Upper lobe of right lung (tissue), 1 donor: ENCODE results near the gene CHCHD6. TPM values are rescaled to one million over a fixed set of nuclear protein-coding genes. Genes with fewer than 3 reads are reported as not detected.

ENCODE experiments used
- ATAC-seq: fragments of 200-7000 bp; cut with Tn5 transposase; one replicate; pipeline ENCODE4 v1.9.1; 2020; ENCODE audit warnings: mild to moderate bottlenecking, moderate library complexity
- DNase-seq: peaks from one replicate; pipeline ENCODE4 v3.0.0-alpha.2; 2020
- H3K27ac ChIP-seq: fragments of 200-600 bp; one replicate; pipeline ENCODE4 v1.8.0; 2022
- H3K27me3 ChIP-seq: fragments of 200-600 bp; one replicate; pipeline ENCODE4 v1.8.0; 2022; ENCODE audit warnings: mild to moderate bottlenecking
- H3K36me3 ChIP-seq: fragments of 200-600 bp; one replicate; pipeline ENCODE4 v1.8.0; 2022
- H3K4me1 ChIP-seq: fragments of 200-600 bp; one replicate; pipeline ENCODE4 v1.8.0; 2022
- H3K4me3 ChIP-seq: fragments of 200-600 bp; one replicate; pipeline ENCODE4 v1.8.0; 2022; ENCODE audit warnings: mild to moderate bottlenecking
- H3K9me3 ChIP-seq: fragments of 200-600 bp; one replicate; pipeline ENCODE4 v1.8.0; 2022
- intact Hi-C: fragments of 100-400 bp; cut with DNase I; formaldehyde crosslinking; loops from one replicate; pipeline ENCODE4 v1.11.0; 2022
- total RNA-seq: library from RNA; stranded (reverse); fragmentation: NEBNext Ultra II Directional; extraction: Animal tissue kit (Norgen Biotek cat#: 25700); gene quantifications from one replicate; pipeline ENCODE4 v1.2.1, GENCODE V29; 2021
- TF ChIP-seq, protein P1 (sequence below): fragments of 200-600 bp; IDR thresholded peaks from one replicate; pipeline ENCODE4 v1.8.0; 2022; ENCODE audit warnings: antibody characterized with exemption
- donor health status: DM: no; HTN: yes; CAD: no; lungs with severe emphysema.

CHCHD6 gene
- total RNA-seq, 1 donor from 2014 or later: 17.1 TPM

DNA sequence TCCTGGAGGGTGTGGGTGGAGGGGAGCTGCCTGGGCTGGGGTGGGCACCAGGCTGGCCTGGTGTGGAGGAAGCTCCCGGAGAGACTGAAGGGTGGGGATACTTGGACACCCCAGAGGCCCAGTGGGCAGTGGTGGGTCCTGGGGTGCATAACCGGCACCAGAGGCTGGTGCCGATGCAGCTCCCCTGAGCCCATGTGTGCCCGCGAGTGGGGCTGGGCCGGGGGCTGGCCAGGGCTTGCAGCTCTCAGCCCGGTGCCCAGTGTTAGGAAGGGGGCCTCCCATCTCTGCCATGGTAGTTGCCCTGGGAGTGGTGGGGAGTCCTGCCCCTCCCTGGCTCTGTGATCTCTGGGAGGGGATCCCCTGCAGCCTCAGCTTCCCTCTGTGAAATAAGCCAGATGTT, 288.2 kb downstream of the CHCHD6 start:
- H3K36me3 ChIP-seq: peaks cover 16% of the 10 kb centered on the region
- no peak overlapping the region for H3K27ac ChIP-seq
- ATAC-seq (no peak), DNase-seq (no peak)
- no peak overlapping the region for H3K4me3 ChIP-seq
- peaks cover 18% of the 10 kb centered on the region for H3K4me1 ChIP-seq
- H3K9me3 ChIP-seq: no peaks in the 10 kb centered on the region
- TF ChIP-seq, protein P1, sequence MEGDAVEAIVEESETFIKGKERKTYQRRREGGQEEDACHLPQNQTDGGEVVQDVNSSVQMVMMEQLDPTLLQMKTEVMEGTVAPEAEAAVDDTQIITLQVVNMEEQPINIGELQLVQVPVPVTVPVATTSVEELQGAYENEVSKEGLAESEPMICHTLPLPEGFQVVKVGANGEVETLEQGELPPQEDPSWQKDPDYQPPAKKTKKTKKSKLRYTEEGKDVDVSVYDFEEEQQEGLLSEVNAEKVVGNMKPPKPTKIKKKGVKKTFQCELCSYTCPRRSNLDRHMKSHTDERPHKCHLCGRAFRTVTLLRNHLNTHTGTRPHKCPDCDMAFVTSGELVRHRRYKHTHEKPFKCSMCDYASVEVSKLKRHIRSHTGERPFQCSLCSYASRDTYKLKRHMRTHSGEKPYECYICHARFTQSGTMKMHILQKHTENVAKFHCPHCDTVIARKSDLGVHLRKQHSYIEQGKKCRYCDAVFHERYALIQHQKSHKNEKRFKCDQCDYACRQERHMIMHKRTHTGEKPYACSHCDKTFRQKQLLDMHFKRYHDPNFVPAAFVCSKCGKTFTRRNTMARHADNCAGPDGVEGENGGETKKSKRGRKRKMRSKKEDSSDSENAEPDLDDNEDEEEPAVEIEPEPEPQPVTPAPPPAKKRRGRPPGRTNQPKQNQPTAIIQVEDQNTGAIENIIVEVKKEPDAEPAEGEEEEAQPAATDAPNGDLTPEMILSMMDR: no peak
- intact Hi-C loops: no loop called here
- no peaks in the 10 kb centered on the region for H3K27me3 ChIP-seq

DNA sequence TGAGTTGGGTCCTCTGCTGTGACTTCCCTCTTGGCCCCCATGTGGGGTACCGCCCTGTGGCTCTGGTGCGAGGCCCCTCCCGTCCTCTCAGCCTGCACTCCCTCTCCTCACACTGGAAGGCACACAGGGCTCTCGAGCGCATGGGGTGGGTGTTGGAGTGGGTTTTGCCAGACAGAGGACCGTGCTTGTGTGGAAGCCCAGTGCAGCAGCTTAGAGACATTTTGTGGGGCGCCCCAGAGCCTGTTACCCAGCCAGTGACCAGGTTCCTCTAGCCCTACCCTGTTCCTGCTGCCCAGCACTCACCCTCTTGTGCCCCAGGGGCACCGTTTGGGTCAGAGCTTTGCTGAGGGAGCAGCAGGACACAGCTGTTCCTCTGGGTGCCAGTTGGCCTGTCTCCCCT, 288.7 kb downstream of the CHCHD6 start:
- Histone ChIP-seq H3K27me3 (no peaks in the 10 kb centered on the region), H3K27ac (no peak overlapping the region), H3K4me1 (peaks cover 18% of the 10 kb centered on the region), H3K4me3 (no peak overlapping the region), H3K36me3 (peaks cover 16% of the 10 kb centered on the region), H3K9me3 (no peaks in the 10 kb centered on the region)
- no peak for ATAC-seq
- DNase-seq: no peak
- intact Hi-C loops: no loop called here
- TF ChIP-seq, protein P1: no peak

DNA sequence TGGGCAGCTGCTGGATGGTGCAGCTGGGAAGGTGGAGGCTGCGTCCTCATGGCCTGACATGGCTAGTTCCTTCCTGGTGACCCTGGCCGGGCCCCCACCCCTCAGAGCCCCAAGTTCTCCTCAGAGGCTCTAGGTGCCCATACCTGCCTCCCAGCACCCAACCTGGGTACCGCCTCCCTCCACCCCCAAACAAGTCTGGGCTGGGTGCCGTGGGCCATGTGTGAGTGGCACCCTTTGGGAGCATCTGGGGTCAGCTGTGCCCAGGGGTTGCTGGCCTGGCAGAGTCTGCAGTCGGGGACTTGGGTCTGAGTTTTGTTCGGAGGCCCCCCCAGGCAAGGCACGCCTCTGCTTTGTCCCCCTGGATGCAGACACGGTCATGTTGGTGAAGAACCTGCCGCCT, 289.4 kb downstream of the CHCHD6 start:
- peaks cover 19% of the 10 kb centered on the region for H3K4me1 ChIP-seq
- H3K9me3 ChIP-seq: no peaks in the 10 kb centered on the region
- H3K27ac ChIP-seq: no peak overlapping the region
- TF ChIP-seq, protein P1: no peak
- ATAC-seq: no peak
- intact Hi-C loops: no loop called here
- H3K4me3 ChIP-seq: no peak overlapping the region
- DNase-seq: no peak
- no peaks in the 10 kb centered on the region for H3K27me3 ChIP-seq
- peaks cover 16% of the 10 kb centered on the region for H3K36me3 ChIP-seq

DNA sequence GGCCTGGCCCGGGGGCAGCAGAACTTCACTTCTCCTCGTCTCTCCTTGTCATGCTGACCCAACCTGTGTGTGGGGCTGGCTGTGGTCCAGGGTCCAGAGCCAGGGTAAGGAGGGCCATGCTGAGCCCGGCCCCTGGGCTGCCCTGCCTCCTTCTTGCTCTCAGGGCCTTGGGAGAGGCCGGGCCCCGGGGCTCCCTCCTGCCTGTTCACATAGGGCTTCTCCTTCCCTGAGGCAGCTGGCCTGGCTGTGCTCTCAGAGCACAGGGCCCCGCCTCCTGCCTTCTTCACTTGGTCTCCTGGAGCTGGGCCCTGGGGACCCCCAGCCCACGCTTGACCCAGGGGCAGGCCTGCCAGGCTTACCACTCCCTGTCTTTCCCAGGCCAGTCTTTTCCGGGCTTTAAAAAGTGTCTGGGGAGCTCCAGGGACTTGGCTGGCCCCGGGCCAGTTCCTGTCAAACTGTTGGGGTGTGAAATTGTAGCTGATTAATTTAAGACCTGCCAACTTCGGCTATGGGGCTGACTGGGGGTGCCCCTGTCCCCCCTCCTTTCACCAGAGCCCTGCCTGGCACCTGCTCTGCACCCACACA, 290.7 kb downstream of the CHCHD6 start:
- no peaks in the 10 kb centered on the region for H3K9me3 ChIP-seq
- intact Hi-C loops: no loop called here
- ATAC-seq (peak; percentile 20), DNase-seq (no peak)
- no peak overlapping the region for H3K4me3 ChIP-seq
- no peaks in the 10 kb centered on the region for H3K27me3 ChIP-seq
- H3K4me1 ChIP-seq: peaks cover 32% of the 10 kb centered on the region
- peak overlapping the region; percentile 70 for H3K27ac ChIP-seq
- peaks cover 5% of the 10 kb centered on the region for H3K36me3 ChIP-seq
- TF ChIP-seq, protein P1: no peak

DNA sequence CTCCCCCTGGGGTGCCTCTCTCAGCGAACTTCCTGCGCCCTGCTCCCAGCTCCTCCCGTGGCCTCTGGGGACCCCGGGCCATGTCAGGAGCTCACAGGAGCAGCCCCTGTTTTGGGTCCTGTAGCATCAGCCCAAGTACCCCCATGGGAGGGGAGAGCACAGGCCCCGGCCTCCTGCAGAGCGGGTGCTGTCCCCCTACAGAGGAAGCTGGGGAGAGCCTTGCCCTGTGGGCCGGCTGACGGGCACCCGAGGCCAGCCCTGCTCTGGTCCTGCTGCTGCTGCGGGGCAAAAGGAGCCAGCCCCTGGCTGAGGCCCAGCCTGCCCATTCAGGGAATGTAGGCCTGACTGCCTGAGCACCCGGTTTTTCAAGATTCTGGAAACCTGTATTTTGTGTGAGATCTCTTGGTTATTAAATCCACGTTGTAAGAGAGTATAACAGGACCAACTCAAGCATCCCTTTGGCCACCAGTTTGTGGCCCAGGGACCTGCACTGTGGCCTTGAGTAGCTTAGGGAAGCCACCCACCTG, 291.3 kb downstream of the CHCHD6 start:
- Histone ChIP-seq H3K4me3 (no peak overlapping the region), H3K27ac (peak overlapping the region; percentile 70), H3K9me3 (no peaks in the 10 kb centered on the region), H3K27me3 (no peaks in the 10 kb centered on the region), H3K4me1 (peaks cover 32% of the 10 kb centered on the region), H3K36me3 (no peaks in the 10 kb centered on the region)
- DNase-seq (no peak), ATAC-seq (no peak)
- TF ChIP-seq, protein P1: no peak
- intact Hi-C loops: no loop called here
